Osteocyte (in vitro differentiated cells): Measurements from ENCODE around the gene DISC1. TPM values are rescaled to one million over a fixed set of nuclear protein-coding genes. Genes with fewer than 3 reads are reported as not detected.

Source experiments
- DNase-seq: peaks from one replicate; pipeline ENCODE4 v3.0.0; 2021; ENCODE audit warnings: mixed read lengths; ENCODE audit not compliant: unreplicated experiment; ENCODE audit errors: extremely low spot score
- H3K27ac Mint-ChIP-seq: one replicate; pipeline ENCODE4 v1.8.0; 2021; ENCODE audit warnings: mild to moderate bottlenecking, mixed read lengths; ENCODE audit not compliant: unreplicated experiment
- H3K27me3 Mint-ChIP-seq: one replicate; pipeline ENCODE4 v1.8.0; 2021; ENCODE audit warnings: mixed read lengths; ENCODE audit not compliant: unreplicated experiment
- H3K36me3 Mint-ChIP-seq: one replicate; pipeline ENCODE4 v1.8.0; 2021; ENCODE audit warnings: mixed read lengths; ENCODE audit not compliant: unreplicated experiment
- H3K4me1 Mint-ChIP-seq: one replicate; pipeline ENCODE4 v1.8.0; 2021; ENCODE audit warnings: mixed read lengths; ENCODE audit not compliant: unreplicated experiment
- H3K4me3 Mint-ChIP-seq: one replicate; pipeline ENCODE4 v1.8.0; 2021; ENCODE audit warnings: mild to moderate bottlenecking, moderate library complexity, mixed read lengths; ENCODE audit not compliant: unreplicated experiment
- H3K9me3 Mint-ChIP-seq: one replicate; pipeline ENCODE4 v1.8.0; 2021; ENCODE audit warnings: mixed read lengths; ENCODE audit not compliant: unreplicated experiment
- total RNA-seq: library from RNA; stranded (reverse); gene quantifications from 2 replicates; pipeline ENCODE4 v1.2.1, GENCODE V29; 2021
- TF ChIP-seq, protein P1 (sequence below): fragments of 200-600 bp; sonication (generic); IDR thresholded peaks from 2 replicates; pipeline ENCODE4 v1.5.0; 2021; ENCODE audit warnings: antibody characterized with exemption, mild to moderate bottlenecking, moderate library complexity

DISC1 gene
- total RNA-seq, 1 donor from 2014 or later, result 15.6 TPM

DNA sequence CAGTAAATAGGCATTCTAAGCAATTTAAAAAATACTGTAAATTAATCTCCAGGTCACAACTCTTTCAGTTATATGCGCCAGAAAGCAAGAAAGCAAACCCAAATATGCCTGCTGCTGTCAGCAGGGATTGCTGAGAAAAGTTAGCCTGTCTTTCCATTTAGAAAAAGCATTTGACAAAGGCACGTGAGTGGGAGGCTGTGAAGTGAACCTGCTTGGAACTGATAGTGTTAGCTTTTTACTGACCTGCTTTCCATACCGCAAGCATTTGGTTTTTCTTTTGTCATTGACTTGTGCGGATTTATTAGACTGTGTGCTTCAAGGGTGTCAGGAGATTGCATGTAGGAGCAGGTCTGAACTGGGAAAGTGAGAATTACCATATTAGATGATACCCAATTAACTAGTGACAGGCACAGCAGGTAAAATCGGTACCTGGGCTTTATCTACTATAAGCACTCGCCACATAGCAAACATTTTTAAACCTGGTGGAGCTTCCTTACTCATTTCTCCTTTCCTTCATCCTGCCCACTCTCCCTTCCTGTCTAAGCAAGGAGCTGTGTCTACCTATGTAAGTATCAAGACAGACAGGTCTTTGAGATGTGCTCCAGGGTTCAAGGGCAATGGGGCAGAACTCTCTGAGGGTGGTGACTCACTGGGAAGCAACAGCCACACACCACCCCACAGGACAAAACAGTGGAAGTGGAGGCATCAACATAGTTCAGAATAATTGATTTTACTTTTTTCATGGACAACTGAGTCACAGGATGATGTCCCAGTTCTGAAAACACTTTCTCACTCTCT lies 323.9 kb downstream of the DISC1 start:
- peaks cover 4% of the 10 kb centered on the region for H3K9me3 Mint-ChIP-seq
- no peak overlapping the region for H3K27ac Mint-ChIP-seq
- H3K4me3 Mint-ChIP-seq, result no peak overlapping the region
- peaks cover 4% of the 10 kb centered on the region for H3K36me3 Mint-ChIP-seq
- no peaks in the 10 kb centered on the region for H3K27me3 Mint-ChIP-seq
- no peak for DNase-seq
- TF ChIP-seq, protein P1, sequence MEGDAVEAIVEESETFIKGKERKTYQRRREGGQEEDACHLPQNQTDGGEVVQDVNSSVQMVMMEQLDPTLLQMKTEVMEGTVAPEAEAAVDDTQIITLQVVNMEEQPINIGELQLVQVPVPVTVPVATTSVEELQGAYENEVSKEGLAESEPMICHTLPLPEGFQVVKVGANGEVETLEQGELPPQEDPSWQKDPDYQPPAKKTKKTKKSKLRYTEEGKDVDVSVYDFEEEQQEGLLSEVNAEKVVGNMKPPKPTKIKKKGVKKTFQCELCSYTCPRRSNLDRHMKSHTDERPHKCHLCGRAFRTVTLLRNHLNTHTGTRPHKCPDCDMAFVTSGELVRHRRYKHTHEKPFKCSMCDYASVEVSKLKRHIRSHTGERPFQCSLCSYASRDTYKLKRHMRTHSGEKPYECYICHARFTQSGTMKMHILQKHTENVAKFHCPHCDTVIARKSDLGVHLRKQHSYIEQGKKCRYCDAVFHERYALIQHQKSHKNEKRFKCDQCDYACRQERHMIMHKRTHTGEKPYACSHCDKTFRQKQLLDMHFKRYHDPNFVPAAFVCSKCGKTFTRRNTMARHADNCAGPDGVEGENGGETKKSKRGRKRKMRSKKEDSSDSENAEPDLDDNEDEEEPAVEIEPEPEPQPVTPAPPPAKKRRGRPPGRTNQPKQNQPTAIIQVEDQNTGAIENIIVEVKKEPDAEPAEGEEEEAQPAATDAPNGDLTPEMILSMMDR, result no peak
- peaks cover 7% of the 10 kb centered on the region for H3K4me1 Mint-ChIP-seq

DNA sequence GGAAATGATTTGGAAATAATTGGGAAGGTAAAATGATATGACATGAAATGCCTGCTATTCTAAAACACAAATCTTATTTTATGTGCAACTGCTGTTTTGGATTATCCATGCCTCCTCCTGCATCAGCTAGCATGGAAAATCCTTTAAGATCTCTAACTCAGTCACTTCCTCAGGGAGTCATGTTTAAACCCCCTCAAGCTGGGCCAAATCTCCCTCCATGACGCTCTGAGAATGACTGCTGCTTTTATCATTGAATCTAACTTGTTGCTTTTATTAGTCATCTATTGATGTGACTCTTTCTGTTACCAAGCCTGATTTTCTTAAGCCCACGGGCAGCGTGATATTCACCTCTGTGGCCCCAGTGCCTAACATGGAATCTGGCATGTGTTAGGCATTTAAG lies 324.8 kb downstream of the DISC1 start:
- peaks cover 2% of the 10 kb centered on the region for H3K36me3 Mint-ChIP-seq
- no peak overlapping the region for H3K4me3 Mint-ChIP-seq
- H3K27ac Mint-ChIP-seq, result no peak overlapping the region
- peaks cover 7% of the 10 kb centered on the region for H3K4me1 Mint-ChIP-seq
- DNase-seq, result no peak
- H3K27me3 Mint-ChIP-seq, result no peaks in the 10 kb centered on the region
- peaks cover 4% of the 10 kb centered on the region for H3K9me3 Mint-ChIP-seq
- TF ChIP-seq, protein P1, result no peak

DNA sequence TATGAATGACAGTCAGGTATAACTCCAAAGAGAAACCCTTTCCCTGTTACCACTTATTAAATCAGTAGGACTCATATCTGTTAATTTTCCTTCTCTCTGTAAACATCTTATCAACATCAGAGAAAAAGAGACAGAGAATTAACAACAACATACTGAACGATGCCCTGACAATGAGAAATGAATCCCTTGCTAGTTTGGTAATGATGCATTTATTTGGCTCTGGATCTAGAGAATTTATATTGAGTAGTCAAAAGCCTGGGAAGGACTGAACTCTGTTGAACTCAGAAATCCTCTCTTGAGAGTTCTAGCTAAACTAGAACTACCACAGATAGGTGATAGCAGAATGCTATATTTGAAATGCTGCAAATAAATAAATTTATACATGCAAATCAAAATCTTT lies 325.6 kb downstream of the DISC1 start:
- Mint-ChIP-seq H3K4me3 (no peak overlapping the region), H3K27me3 (no peaks in the 10 kb centered on the region), H3K36me3 (peaks cover 2% of the 10 kb centered on the region), H3K27ac (no peak overlapping the region), H3K9me3 (peaks cover 4% of the 10 kb centered on the region), H3K4me1 (peaks cover 7% of the 10 kb centered on the region)
- DNase-seq, result no peak
- TF ChIP-seq, protein P1, result no peak

DNA sequence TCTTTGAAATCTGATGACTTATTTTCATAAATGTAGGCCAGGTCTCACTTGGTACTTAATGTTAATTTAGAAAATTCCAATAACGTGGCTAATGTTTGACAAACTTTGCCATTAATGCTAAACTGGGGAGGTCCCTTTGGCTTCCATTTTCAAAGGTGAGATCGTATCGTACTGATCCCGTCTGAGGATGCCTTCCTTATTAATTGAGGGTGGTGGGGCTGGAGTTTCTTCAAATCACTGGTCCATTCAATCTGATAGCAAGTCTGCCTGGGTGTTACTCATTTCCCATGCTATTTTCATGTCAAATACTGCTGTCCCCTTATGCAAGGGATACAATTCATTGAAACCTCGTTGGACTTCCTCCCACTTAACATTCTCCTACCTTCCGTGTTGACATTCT lies 327.1 kb downstream of the DISC1 start:
- no peak for DNase-seq
- Mint-ChIP-seq H3K27me3 (no peaks in the 10 kb centered on the region), H3K27ac (no peak overlapping the region), H3K4me1 (peaks cover 7% of the 10 kb centered on the region), H3K36me3 (peaks cover 2% of the 10 kb centered on the region), H3K9me3 (no peaks in the 10 kb centered on the region), H3K4me3 (no peak overlapping the region)
- TF ChIP-seq, protein P1, result no peak

DNA sequence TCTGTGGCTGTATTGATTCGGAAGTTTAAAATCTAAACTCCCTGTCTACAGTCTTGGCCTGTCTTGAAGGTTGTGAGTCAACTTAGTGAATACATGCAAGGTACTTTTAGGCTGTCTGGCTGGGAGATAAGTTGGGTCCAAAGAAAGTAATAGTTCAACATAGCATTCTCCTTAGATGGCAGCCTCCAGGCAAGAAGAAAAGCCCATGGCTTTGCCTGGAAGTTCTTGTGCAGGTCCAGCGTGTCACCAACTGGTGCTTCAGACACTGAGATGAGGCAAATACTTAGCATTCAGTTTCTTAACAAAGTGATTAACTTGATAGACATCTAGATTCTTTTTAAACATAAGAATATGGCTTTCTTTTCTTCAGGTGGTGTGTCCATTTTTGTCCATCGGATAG lies 328.2 kb downstream of the DISC1 start:
- H3K27ac Mint-ChIP-seq, result no peak overlapping the region
- H3K36me3 Mint-ChIP-seq, result peaks cover 2% of the 10 kb centered on the region
- no peaks in the 10 kb centered on the region for H3K27me3 Mint-ChIP-seq
- peaks cover 7% of the 10 kb centered on the region for H3K4me1 Mint-ChIP-seq
- DNase-seq, result no peak
- H3K9me3 Mint-ChIP-seq, result no peaks in the 10 kb centered on the region
- no peak overlapping the region for H3K4me3 Mint-ChIP-seq
- TF ChIP-seq, protein P1, result no peak
